Rectal smooth muscle tissue (tissue), 1 donor: ENCODE measurements around the gene PFAS.
A peak's percentile ranks its signal among the peaks of the same experiment; 100 is the strongest.

Source experiments
- H3K27ac ChIP-seq: one replicate; pipeline ENCODE4 v1.7.0; 2013; ENCODE audit warnings: low read depth, low read length, inconsistent platforms
- H3K27me3 ChIP-seq: one replicate; pipeline ENCODE4 v1.7.0; 2013; ENCODE audit warnings: low read length; ENCODE audit not compliant: control insufficient read depth, insufficient read depth
- H3K36me3 ChIP-seq: one replicate; pipeline ENCODE4 v1.7.0; 2013; ENCODE audit warnings: low read length; ENCODE audit not compliant: control insufficient read depth, insufficient read depth
- H3K4me1 ChIP-seq: one replicate; pipeline ENCODE4 v1.7.0; 2013; ENCODE audit warnings: low read length; ENCODE audit not compliant: control insufficient read depth, insufficient read depth
- H3K4me3 ChIP-seq: one replicate; pipeline ENCODE4 v1.7.0; 2013; ENCODE audit warnings: low read length
- H3K9ac ChIP-seq: one replicate; pipeline ENCODE4 v1.7.0; 2013; ENCODE audit warnings: low read length

PFAS gene

DNA sequence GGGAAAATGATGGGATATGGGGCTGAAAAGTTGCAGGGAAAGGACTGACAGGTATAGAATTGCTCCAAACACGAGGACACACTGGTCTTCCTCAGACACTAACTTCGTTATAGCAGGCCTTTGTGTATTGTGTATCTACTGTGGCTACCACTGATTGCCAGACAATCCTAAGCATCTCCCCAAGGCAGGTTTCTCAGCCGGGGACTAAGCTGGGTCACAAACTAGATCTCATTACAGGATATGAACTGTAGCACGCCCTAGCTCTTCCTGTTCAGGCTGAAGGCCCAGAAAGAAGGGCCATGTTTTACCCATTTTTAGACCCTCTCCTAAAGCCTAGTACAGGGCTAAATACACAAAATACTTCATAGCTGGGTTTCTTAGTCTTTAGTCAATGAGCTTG lies 34.3 kb downstream of the PFAS start:
- Histone ChIP-seq H3K9ac (no peak overlapping the region), H3K36me3 (no peaks in the 10 kb centered on the region), H3K27me3 (no peaks in the 10 kb centered on the region), H3K27ac (no peak overlapping the region), H3K4me3 (no peak overlapping the region), H3K4me1 (peaks cover 3% of the 10 kb centered on the region)

DNA sequence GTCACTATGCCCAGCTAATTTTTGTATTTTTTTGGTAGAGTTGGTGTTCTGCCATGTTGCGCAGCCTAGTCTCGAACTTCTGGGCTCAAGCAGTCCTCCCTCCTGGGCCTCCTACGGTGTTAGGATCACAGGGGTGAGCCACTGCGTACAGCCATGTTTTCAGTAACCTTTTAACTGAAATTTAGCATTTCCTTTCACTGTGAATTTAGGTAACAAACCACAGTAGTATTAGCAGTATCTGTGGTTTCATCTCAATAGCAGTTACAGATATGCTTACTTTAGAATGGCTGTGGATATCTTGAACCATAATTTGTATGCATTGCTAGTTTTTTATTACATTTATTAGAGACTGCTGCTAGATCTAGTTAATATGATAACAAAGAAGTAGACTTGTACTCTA lies 35.0 kb downstream of the PFAS start:
- Histone ChIP-seq H3K36me3 (no peaks in the 10 kb centered on the region), H3K9ac (no peak overlapping the region), H3K27me3 (no peaks in the 10 kb centered on the region), H3K4me1 (peaks cover 3% of the 10 kb centered on the region), H3K27ac (no peak overlapping the region), H3K4me3 (no peak overlapping the region)

DNA sequence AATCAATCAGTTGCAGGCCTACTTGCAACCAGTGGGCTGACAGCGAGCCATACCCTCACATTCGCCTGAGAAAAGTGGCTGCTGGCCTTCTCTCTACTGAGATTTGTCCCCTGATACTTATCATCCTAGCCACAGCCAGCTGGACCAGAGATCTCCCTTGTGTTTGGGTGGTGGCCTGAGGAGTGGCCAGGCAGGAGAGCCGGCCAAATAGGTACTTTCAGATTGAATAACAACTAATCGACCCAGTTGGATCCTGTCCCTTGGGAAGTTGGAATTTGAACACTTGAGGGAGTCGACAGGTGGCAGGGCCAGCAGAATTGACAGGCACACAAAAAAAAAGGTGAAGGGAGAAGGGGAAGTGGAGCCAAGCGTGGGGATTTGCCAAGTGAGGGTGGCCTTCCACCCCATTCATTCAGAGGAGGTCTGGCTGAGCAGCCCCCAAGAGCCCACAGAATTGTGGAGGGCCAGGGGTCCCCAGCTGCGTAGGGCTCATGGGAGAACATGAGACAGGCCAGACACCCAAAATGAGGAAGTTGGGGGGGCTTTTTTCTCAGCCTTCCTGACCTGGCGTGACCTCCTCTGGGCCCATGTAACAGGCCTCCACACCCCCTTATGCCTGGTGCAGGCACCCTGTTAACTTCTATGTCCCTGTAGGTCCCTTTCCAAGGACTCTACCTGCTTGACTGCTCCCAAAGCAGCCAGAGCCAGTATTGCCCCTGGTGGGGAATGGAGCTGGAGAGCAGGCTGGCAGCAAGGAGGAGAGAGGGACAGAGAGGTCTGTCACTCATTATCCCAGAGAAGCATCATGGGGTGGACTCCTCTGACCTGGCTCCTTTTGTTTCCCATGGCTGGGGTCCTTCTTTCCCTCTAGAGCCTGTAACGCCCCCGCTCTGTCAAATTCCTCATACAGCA lies 36.4 kb downstream of the PFAS start:
- Histone ChIP-seq H3K36me3 (no peaks in the 10 kb centered on the region), H3K27me3 (no peaks in the 10 kb centered on the region), H3K27ac (no peak overlapping the region), H3K4me1 (peaks cover 8% of the 10 kb centered on the region), H3K9ac (no peak overlapping the region), H3K4me3 (no peak overlapping the region)

DNA sequence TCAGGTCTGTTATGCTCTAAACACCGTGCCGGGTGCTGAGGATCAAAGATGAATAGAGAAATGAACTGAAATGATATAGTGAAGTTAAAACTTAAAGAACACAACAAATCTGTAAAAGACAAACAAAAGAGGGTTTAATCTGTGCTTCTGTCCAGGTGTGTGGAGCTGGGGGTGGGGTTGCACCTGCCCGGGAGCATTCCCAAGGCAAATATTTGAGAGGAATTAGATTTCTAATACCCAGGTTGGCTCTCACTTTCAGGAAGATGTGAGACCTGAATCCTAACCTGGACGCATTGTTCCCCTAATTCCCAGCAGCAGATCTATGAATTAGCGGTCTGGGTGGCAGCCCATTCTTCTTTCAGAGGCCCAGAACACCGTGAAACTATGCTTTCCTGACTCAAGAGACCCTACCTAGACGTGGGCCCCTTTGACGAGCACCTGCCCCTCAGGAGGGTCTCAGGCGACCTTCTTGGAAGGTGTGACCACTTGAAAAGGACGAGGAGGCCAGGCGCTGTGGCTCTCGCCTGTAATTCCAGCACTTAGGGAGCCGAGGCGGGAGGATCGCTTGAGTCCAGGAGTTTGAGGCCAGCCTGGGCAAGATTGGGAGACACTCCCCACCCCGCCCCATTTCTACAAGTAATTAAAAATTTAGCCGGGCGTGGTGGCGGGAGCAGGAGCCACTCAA lies 38.7 kb downstream of the PFAS start:
- H3K27ac ChIP-seq: peak overlapping the region; percentile 95
- H3K36me3 ChIP-seq: no peaks in the 10 kb centered on the region
- no peaks in the 10 kb centered on the region for H3K27me3 ChIP-seq
- H3K9ac ChIP-seq: peak overlapping the region; percentile 76
- H3K4me1 ChIP-seq: peaks cover 8% of the 10 kb centered on the region
- H3K4me3 ChIP-seq: peak overlapping the region; percentile 86

DNA sequence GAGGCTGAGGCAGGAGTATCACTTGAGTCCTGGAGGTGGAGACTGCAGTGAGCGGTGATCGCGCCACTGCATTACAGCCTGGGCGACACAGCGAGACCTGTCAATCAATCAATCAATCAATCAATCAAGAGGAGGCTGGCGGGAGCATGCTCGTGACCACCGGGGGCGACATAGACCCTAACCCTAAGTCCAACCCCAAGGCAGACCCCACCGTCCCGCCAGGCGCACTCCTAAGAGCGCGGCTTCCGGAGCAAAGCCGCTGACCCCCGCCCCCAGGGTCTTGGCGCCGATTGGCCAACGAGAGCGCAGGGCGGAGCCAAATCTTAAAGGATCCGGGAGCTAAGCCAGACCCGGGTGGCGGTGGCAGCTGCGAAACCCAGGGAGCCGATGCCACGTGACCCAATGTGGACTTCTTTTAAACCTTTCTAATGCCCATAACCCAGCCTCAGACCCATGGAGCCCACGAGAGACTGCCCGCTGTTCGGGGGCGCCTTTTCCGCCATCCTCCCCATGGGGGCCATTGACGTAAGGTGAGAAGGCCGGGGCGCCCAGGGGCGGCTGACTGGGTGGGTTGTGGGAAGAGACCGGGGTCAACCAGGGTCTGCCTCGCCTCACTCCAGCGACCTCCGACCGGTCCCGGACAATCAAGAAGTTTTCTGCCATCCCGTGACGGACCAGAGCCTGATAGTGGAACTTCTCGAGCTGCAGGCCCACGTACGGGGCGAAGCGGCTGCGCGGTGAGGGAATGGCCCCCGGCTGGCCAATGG lies 39.4 kb downstream of the PFAS start, which contains the start of gene RANGRF:
Gene RANGRF (plus strand): TSS at position 335 of the 767 bp plus-strand sequence. CDS start 119 bp downstream, at position 454.
- Histone ChIP-seq H3K27ac (peak within 1 kb of the TSS; percentile 95), H3K9ac (peak within 1 kb of the TSS; percentile 80), H3K4me1 (peaks cover 8% of the 10 kb centered on the region), H3K36me3 (no peaks in the 10 kb centered on the region), H3K4me3 (peak within 1 kb of the TSS; percentile 86), H3K27me3 (no peaks in the 10 kb centered on the region)

DNA sequence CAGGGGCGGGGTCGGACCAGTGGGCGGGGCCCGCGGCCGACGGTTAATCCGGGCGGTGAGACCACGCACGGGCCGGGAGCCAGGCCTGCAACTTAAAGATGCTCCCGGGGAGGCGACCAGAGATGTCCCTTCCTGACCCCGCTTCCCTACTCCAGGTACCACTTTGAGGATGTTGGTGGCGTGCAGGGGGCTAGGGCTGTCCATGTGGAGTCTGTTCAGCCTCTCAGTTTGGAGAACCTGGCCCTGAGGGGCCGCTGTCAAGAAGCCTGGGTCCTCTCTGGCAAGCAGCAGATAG lies 40.0 kb downstream of the PFAS start:
- H3K36me3 ChIP-seq: no peaks in the 10 kb centered on the region
- H3K4me3 ChIP-seq: peak overlapping the region; percentile 86
- H3K9ac ChIP-seq: peak overlapping the region; percentile 80
- no peaks in the 10 kb centered on the region for H3K27me3 ChIP-seq
- H3K4me1 ChIP-seq: peaks cover 8% of the 10 kb centered on the region
- H3K27ac ChIP-seq: peak overlapping the region; percentile 95

DNA sequence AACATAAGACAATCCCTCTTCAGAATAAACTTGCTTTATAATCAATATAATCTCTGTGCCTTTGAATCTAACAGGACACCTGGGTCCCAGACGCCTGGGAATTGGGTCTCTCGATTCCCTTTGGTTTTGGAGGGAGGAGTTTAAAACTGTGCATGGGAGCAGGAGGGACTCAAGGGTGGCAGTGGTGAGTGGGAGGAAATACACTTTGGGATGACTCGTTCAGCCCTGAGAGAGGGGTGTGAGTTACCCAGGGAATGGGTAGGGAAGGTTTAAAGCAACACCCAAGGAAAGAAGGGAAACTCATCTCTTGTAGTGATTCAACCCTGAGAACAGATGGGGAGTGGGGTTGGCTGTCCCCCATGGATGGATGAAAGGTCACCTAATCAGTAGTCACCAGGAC lies 41.0 kb downstream of the PFAS start:
- Histone ChIP-seq H3K27ac (no peak overlapping the region), H3K27me3 (no peaks in the 10 kb centered on the region), H3K4me1 (peaks cover 14% of the 10 kb centered on the region), H3K36me3 (no peaks in the 10 kb centered on the region), H3K4me3 (no peak overlapping the region), H3K9ac (no peak overlapping the region)

DNA sequence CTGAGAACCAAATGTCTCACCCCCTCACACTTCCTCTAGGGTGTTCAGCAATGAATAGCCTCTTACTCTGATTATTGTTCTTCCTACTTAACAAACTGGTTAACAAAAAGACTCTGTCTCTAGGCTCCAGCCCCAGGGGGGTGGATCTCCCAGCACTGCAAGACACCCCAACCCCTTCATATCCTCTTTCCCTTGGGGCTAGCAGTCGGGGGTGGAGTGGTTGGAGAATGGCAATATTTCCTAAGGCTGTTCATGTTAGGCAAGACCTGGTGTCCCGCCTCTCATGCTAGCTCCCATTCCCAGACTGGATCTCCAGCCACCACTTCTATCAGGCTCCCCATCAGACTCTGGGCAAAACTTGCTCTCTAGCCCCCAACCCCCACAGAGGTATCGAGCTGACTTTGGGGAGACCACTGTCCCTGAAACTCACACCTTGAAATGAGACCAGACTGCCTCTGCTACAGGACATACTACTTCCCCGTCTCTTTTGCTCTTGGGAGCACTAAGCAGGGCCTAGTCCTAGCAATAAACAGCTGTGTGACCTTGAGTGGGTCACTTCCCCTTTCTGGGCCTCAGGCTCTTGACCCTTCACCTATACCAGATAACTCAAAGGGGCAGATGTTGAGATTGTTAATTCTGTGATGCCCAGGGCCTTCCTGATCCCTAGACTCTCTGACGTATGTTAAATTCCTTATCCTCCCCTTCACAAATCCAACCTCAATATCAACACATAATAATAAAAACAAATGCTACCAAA lies 43.7 kb downstream of the PFAS start:
- Histone ChIP-seq H3K4me3 (no peak overlapping the region), H3K27me3 (no peaks in the 10 kb centered on the region), H3K27ac (no peak overlapping the region), H3K4me1 (peaks cover 14% of the 10 kb centered on the region), H3K9ac (no peak overlapping the region), H3K36me3 (no peaks in the 10 kb centered on the region)

DNA sequence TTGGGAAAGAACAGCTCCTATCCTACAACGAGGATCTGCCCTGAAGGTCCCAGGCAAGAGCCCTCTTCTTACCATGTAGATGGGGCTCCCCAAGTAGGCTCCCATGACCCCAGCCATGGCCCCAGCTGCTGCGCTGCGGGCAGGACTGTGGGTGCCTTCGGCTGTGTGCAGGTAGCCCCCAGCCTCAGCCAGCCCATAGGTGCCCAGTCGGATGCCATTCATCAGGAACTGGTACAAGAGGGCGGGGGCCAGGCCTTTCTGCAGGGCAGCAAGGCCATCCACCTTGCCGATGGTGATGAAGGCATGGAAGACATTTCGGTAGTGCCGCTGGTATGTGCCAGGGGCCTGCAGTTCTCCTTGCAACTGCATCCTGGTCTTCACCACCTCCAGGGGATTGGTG lies 45.3 kb downstream of the PFAS start:
- H3K27ac ChIP-seq: no peak overlapping the region

DNA sequence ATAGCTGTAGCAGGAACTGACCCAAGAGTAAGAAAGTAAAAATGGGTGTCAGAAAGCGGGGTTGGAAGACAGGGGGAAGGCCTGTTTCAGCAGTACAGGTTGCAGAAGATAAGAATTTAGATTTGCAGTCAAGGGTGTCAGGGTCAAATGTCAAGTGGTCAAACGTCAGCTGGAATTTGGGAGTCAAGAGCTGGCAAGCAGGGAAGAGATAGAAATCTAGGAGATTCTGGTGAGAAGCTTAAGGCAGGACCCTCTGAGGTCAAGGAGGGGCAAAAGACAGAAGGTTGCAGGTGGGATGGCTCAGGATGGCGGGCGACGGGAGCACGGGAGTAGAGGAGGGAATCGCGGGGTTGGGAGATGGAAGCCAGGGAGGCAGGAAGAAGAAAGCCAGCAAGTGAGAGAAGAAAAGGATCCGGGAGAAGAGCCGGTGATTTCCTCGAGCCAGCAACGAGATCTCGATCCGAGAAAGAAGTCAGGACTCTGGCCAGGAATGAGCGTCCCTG lies 45.8 kb downstream of the PFAS start:
- peak overlapping the region; percentile 91 for H3K27ac ChIP-seq
- H3K27me3 ChIP-seq: no peaks in the 10 kb centered on the region
- H3K4me1 ChIP-seq: peaks cover 6% of the 10 kb centered on the region
- H3K4me3 ChIP-seq: peak overlapping the region; percentile 79
- peak overlapping the region; percentile 57 for H3K9ac ChIP-seq
- H3K36me3 ChIP-seq: no peaks in the 10 kb centered on the region

More for the DNA sequence above, 45.3 kb downstream of the PFAS start:
- no peaks in the 10 kb centered on the region for H3K36me3 ChIP-seq
- no peaks in the 10 kb centered on the region for H3K27me3 ChIP-seq
- H3K9ac ChIP-seq: no peak overlapping the region
- H3K4me3 ChIP-seq: peak overlapping the region; percentile 79
- peaks cover 9% of the 10 kb centered on the region for H3K4me1 ChIP-seq

DNA sequence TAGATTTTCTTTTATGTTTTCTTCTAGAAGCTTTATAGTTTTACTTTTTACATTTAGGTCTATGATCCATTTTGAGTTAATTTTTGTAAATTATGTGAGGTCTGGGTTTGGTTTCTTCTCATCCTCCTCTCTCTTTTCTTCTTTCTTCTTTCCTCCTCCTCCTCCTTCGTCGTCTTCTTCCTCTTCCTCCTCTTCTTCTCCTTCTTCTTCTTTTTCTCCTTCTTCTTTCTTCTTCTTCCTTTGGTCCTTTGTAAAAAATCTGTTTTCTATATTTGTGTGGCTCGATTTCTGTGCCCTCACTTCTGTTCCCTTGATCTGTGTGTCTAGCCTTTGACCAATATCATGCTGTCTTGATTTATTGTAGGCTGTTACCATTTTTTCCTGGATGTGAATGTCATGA lies 51.1 kb downstream of the PFAS start:
- Histone ChIP-seq H3K27me3 (no peaks in the 10 kb centered on the region), H3K36me3 (no peaks in the 10 kb centered on the region), H3K27ac (no peak overlapping the region), H3K4me1 (no peaks in the 10 kb centered on the region), H3K9ac (no peak overlapping the region), H3K4me3 (no peak overlapping the region)
